HCT116 (cell line): ENCODE data around the gene TMEM208. TPM values are rescaled to one million over a fixed set of nuclear protein-coding genes. Genes with fewer than 3 reads are reported as not detected.

Experiments
- ATAC-seq: fragments of 200-7000 bp; cut with Tn5 transposase; 2 replicates; pipeline ENCODE4 v1.9.1; 2020; ENCODE audit warnings: mild to moderate bottlenecking, moderate library complexity
- BruUV-seq: library from RNA; stranded (reverse); fragments of 400-500 nt; replicated peaks from 2 replicates; lab custom pipeline; 2021; lab: Mats Ljungman, UMichigan
- CTCF ChIA-PET: fragments of 300-600 bp; sonication (Branson Sonifier 250); formaldehyde crosslinking; loops from one replicate; lab custom pipeline; 2021; ENCODE audit warnings: antibody characterized with exemption; lab: Charles Lee
- POLR2A ChIA-PET: fragments of 300-600, 350-600 bp; sonication (Branson Sonifier 250); formaldehyde crosslinking; loops from one replicate; lab custom pipeline; 2021; ENCODE audit warnings: antibody characterized with exemption; lab: Charles Lee
- RAD21 ChIA-PET, 2 experiments: fragments of 300-600 bp; sonication (Branson Sonifier 250); formaldehyde crosslinking; loops; one replicate each; lab custom pipeline; 2023; ENCODE audit warnings: low total read pairs in 2 of 2; ENCODE audit not compliant: uncharacterized antibody in 2 of 2, unreplicated experiment in 2 of 2, low non-redundant PET in 1 of 2; lab: Charles Lee
- DNase-seq: peaks from one replicate; pipeline ENCODE4 v3.0.0-alpha.2; 2010; ENCODE audit warnings: low read depth, low spot score
- H2AFZ ChIP-seq: fragments of 200-600 bp; shearing (Covaris generic), sonication (generic); 2 replicates; pipeline ENCODE4 v1.6.1; 2017; ENCODE audit warnings: low read depth, mixed run types, mixed read lengths, antibody characterized with exemption, low read length; ENCODE audit not compliant: poor library complexity, severe bottlenecking
- H3K27ac ChIP-seq: 2 replicates; pipeline ENCODE4 v1.5.1; 2012; ENCODE audit warnings: low read depth, low read length
- H3K27me3 ChIP-seq: fragments of 200-600 bp; sonication (generic); 2 replicates; pipeline ENCODE4 v1.6.1; 2016; ENCODE audit warnings: mixed run types, low read length, mixed read lengths; ENCODE audit not compliant: insufficient read depth
- H3K36me3 ChIP-seq, 2 experiments: fragments of 200-500 bp in 1 of 2; fragments of 200-600 bp in 1 of 2; sonication (Bioruptor generic) in 1 of 2; sonication (generic) in 1 of 2; 2 replicates each; pipeline versions ENCODE4 v1.5.1 to v1.6.1; 2014 to 2016; ENCODE audit warnings: low read length in 2 of 2, inconsistent platforms in 1 of 2, mixed read lengths in 1 of 2, mixed run types in 1 of 2; ENCODE audit not compliant: insufficient read depth in 2 of 2, control insufficient read depth in 1 of 2
- H3K4me1 ChIP-seq, 2 experiments: fragments of 200-600 bp in 1 of 2; sonication (generic) in 1 of 2; 2 replicates each; pipeline versions ENCODE4 v1.5.1 to v1.6.1; 2012 to 2017; ENCODE audit warnings: low read length in 2 of 2, inconsistent platforms in 1 of 2, mild to moderate bottlenecking in 1 of 2, mixed read lengths in 1 of 2, mixed run types in 1 of 2, moderate library complexity in 1 of 2; ENCODE audit not compliant: insufficient read depth in 2 of 2, control insufficient read depth in 1 of 2
- H3K4me2 ChIP-seq: fragments of 200-600 bp; sonication (generic); 2 replicates; pipeline ENCODE4 v1.6.1; 2017; ENCODE audit warnings: mixed run types, low read length, mixed read lengths
- H3K4me3 ChIP-seq, 2 experiments: fragments of 200-600 bp in 1 of 2; sonication (generic) in 1 of 2; replicated peaks in 1 of 2; 2 replicates each; pipeline ENCODE4 v1.5.1; 2011 to 2016; ENCODE audit warnings: low read length in 2 of 2, control low read depth in 1 of 2, low read depth in 1 of 2, mild to moderate bottlenecking in 1 of 2, mixed read lengths in 1 of 2, mixed run types in 1 of 2
- H3K79me2 ChIP-seq: fragments of 200-600 bp; sonication (generic); 2 replicates; pipeline ENCODE4 v1.6.1; 2017; ENCODE audit warnings: mild to moderate bottlenecking, mixed run types, low read length, moderate library complexity, mixed read lengths; ENCODE audit not compliant: insufficient read depth
- H3K9ac ChIP-seq: fragments of 200-600 bp; sonication (generic); 2 replicates; pipeline ENCODE4 v1.6.1; 2016; ENCODE audit warnings: low read length, mixed read lengths
- H3K9me2 ChIP-seq: fragments of 200-600 bp; sonication (generic), shearing (Covaris generic); 2 replicates; pipeline ENCODE4 v1.6.1; 2017; ENCODE audit warnings: mixed run types, mild to moderate bottlenecking, moderate library complexity; ENCODE audit not compliant: insufficient read depth
- H3K9me3 ChIP-seq, 2 experiments: fragments of 200-500 bp in 1 of 2; fragments of 200-600 bp in 1 of 2; sonication (Bioruptor generic) in 1 of 2; sonication (generic) in 1 of 2; 2 replicates each; pipeline ENCODE4 v1.6.1; 2014 to 2017; ENCODE audit warnings: low read length in 2 of 2, mixed read lengths in 2 of 2, inconsistent platforms in 1 of 2, low read depth in 1 of 2, mild to moderate bottlenecking in 1 of 2, mixed run types in 1 of 2, moderate library complexity in 1 of 2; ENCODE audit not compliant: control insufficient read depth in 1 of 2, insufficient read depth in 1 of 2
- H4K20me1 ChIP-seq: fragments of 200-600 bp; sonication (generic), shearing (Covaris generic); 2 replicates; pipeline ENCODE4 v1.6.1; 2017; ENCODE audit warnings: mixed run types, mild to moderate bottlenecking, moderate library complexity; ENCODE audit not compliant: insufficient read depth
- CBX3 ChIP-seq: IDR thresholded peaks from 2 replicates; pipeline ENCODE4 v1.6.1; 2012; ENCODE audit warnings: low read depth
- CEBPB ChIP-seq: IDR thresholded peaks from 2 replicates; pipeline ENCODE4 v1.6.1; 2012; ENCODE audit warnings: low read depth
- CTCF ChIP-seq, 3 experiments: fragments of 200-600 bp in 1 of 3; sonication (generic) in 1 of 3; IDR thresholded peaks in 2 of 3; conservative IDR thresholded peaks in 1 of 3; 2 replicates each; pipeline ENCODE4 v1.5.1; 2012 to 2017; ENCODE audit warnings: low read depth in 2 of 3, low read length in 2 of 3, antibody characterized with exemption in 1 of 3, borderline replicate concordance in 1 of 3, control low read depth in 1 of 3, mild to moderate bottlenecking in 1 of 3, mixed read lengths in 1 of 3, mixed run types in 1 of 3, moderate library complexity in 1 of 3; ENCODE audit not compliant: insufficient read depth in 1 of 3
- FOSL1 ChIP-seq: IDR thresholded peaks from 2 replicates; pipeline ENCODE4 v1.6.1; 2012; ENCODE audit warnings: low read depth
- POLR2AphosphoS5 ChIP-seq: IDR thresholded peaks from 2 replicates; pipeline ENCODE4 v1.6.1; 2011; ENCODE audit warnings: mild to moderate bottlenecking, low read depth, low read length, moderate library complexity
- RAD21 ChIP-seq: IDR thresholded peaks from 2 replicates; pipeline ENCODE4 v1.6.1; 2012; ENCODE audit warnings: low read depth, mild to moderate bottlenecking
- REST ChIP-seq: IDR thresholded peaks from 2 replicates; pipeline ENCODE4 v1.6.1; 2012; ENCODE audit warnings: low read depth
- SIN3A ChIP-seq: IDR thresholded peaks from 2 replicates; pipeline ENCODE4 v1.6.1; 2012; ENCODE audit warnings: low read depth
- SP1 ChIP-seq: IDR thresholded peaks from 2 replicates; pipeline ENCODE4 v1.6.1; 2012; ENCODE audit warnings: low read depth
- SRF ChIP-seq: IDR thresholded peaks from 2 replicates; pipeline ENCODE4 v1.6.1; 2012; ENCODE audit warnings: low read depth
- TCF7L2 ChIP-seq: IDR thresholded peaks from 2 replicates; pipeline ENCODE4 v1.7.0; 2011; ENCODE audit warnings: borderline replicate concordance, inconsistent platforms; ENCODE audit not compliant: insufficient read depth, insufficient read length; ENCODE audit errors: extremely low read depth
- ZBTB33 ChIP-seq: IDR thresholded peaks from 2 replicates; pipeline ENCODE4 v1.6.1; 2011; ENCODE audit warnings: mild to moderate bottlenecking, low read length, moderate library complexity; ENCODE audit not compliant: insufficient replicate concordance; ENCODE audit errors: extremely low read depth
- ZNF274 ChIP-seq: fragments of 200-500 bp; sonication (Bioruptor generic); IDR thresholded peaks from 2 replicates; pipeline ENCODE4 v1.6.1; 2014; ENCODE audit warnings: mild to moderate bottlenecking, low read depth, low read length, inconsistent platforms
- intact Hi-C: fragments of 100-400 bp; cut with micrococcal nuclease; formaldehyde crosslinking; loops from 2 replicates; pipeline ENCODE4 v1.10.0; 2022
- total RNA-seq: library from RNA; stranded (reverse); gene quantifications from one replicate; pipeline ENCODE4 v1.2.1, GENCODE V29; 2021; ENCODE audit not compliant: unreplicated experiment

The TMEM208 gene
- total RNA-seq, 1 experiment from 2014 or later = 36.1 TPM

GRCh38 chr16:67245674-67246080 is 18.7 kb downstream of the TMEM208 start:
- Histone ChIP-seq H3K27me3 (no peaks in the 10 kb centered on the region), H3K4me3 (peak overlapping the region; percentile 71 to 92), H3K36me3 (no peaks in the 10 kb centered on the region), H3K4me1 (peaks cover 51 to 81% of the 10 kb centered on the region in 2 experiments), H3K9me3 (no peaks in the 10 kb centered on the region), H3K9ac (peak overlapping the region; percentile 87), H3K79me2 (peaks cover 52% of the 10 kb centered on the region), H3K27ac (peak overlapping the region; percentile 92), H3K4me2 (peak overlapping the region; percentile 94), H4K20me1 (no peaks in the 10 kb centered on the region), H2AFZ (no peak overlapping the region), H3K9me2 (no peaks in the 10 kb centered on the region)
- TF ChIP-seq REST = no peak
- no peak for TF ChIP-seq FOSL1
- no peak for TF ChIP-seq CBX3
- TF ChIP-seq RAD21 = no peak
- no peak for TF ChIP-seq ZNF274
- TF ChIP-seq SIN3A = no peak
- TF ChIP-seq CTCF (IDR thresholded peaks at IDR 0.05 in 2 of 3, conservative IDR thresholded peaks at IDR 0.05 in 1 of 3; ENCODE audit: borderline replicate concordance in 1 of 3, insufficient read depth in 1 of 3, low read depth in 2 of 3, low read length in 2 of 3) = no peak
- no peak for TF ChIP-seq SRF
- no peak for TF ChIP-seq TCF7L2
- TF ChIP-seq POLR2AphosphoS5 = no peak; the same call in 1 of the 2 replicates
- TF ChIP-seq ZBTB33 = no peak
- TF ChIP-seq CEBPB = no peak
- no peak for TF ChIP-seq SP1
- RAD21 ChIA-PET = interaction anchor here in 1 of 2 experiments (0.7 kb wide), 1 partner anchor 92 kb away, joined by 4 read pairs; no protein-coding TSS in a partner anchor
- POLR2A ChIA-PET = interaction anchor here (1.0 to 2.7 kb wide), 5 partner anchors 9 to 47 kb away, joined by 3 to 13 read pairs (median 7); partner anchors contain the start of genes ELMO3 and TMEM208
- no TSS peak for BruUV-seq
- ATAC-seq (no peak), DNase-seq (no peak)
- intact Hi-C loops = loop anchor here (2.0 to 5.0 kb wide), 2 partner anchors 31 to 172 kb away; partner anchors contain the start of gene ZDHHC1
- CTCF ChIA-PET = interaction anchor here (0.6 to 2.6 kb wide), 9 partner anchors 9 to 284 kb away, joined by 3 to 13 read pairs (median 4); partner anchors contain the start of genes CES3, ELMO3, NOL3 and TMEM208
